GM19324 (cell line): ENCODE measurements around the gene SPECC1L.
"Not testable (repeated sequence)": the region's sequence is repeated elsewhere in the genome, so short reads cannot be mapped to it uniquely, and the experiment has no call there.

Source experiments
- ATAC-seq: cut with Tn5 transposase; IDR thresholded peaks from one replicate; pipeline ENCODE4 v1.9.1; 2021; ENCODE audit warnings: mild to moderate bottlenecking, moderate library complexity; ENCODE audit not compliant: unreplicated experiment, low FRiP score

Gene SPECC1L

GRCh38 chr22:24282401-24282800, 11.8 kb downstream of the SPECC1L start:
- no peak for ATAC-seq

GRCh38 chr22:24284747-24285203, 14.1 kb downstream of the SPECC1L start:
- ATAC-seq, result no peak

GRCh38 chr22:24285245-24285644, 14.6 kb downstream of the SPECC1L start:
- no peak for ATAC-seq

- ATAC-seq, result not testable (repeated sequence)
Observed at GRCh38 chr22:24287212-24287611, 16.6 kb downstream of the SPECC1L start.

- ATAC-seq, result not testable (repeated sequence)
Observed at GRCh38 chr22:24287801-24288200, 17.2 kb downstream of the SPECC1L start.

- no peak for ATAC-seq
Observed at GRCh38 chr22:24289114-24289513, 18.5 kb downstream of the SPECC1L start.

GRCh38 chr22:24289741-24290163, 19.1 kb downstream of the SPECC1L start:
- no peak for ATAC-seq

GRCh38 chr22:24290459-24290858, 19.8 kb downstream of the SPECC1L start:
- ATAC-seq, result no peak

- no peak for ATAC-seq
Observed at GRCh38 chr22:24291515-24292201, 21.0 kb downstream of the SPECC1L start.

GRCh38 chr22:24292202-24292830, 21.7 kb downstream of the SPECC1L start:
- ATAC-seq, result not testable (repeated sequence)

GRCh38 chr22:24294913-24295312, 24.3 kb downstream of the SPECC1L start:
- not testable (repeated sequence) for ATAC-seq

- ATAC-seq, result not testable (repeated sequence)
Observed at GRCh38 chr22:24298497-24299155, 28.0 kb downstream of the SPECC1L start.

- not testable (repeated sequence) for ATAC-seq
Observed at GRCh38 chr22:24300522-24300921, 29.9 kb downstream of the SPECC1L start.

GRCh38 chr22:24302591-24302990, 32.0 kb downstream of the SPECC1L start:
- ATAC-seq, result no peak

- ATAC-seq, result no peak
Observed at GRCh38 chr22:24303007-24303406, 32.4 kb downstream of the SPECC1L start.

GRCh38 chr22:24304062-24304675, 33.5 kb downstream of the SPECC1L start:
- no peak for ATAC-seq

- no peak for ATAC-seq
Observed at GRCh38 chr22:24305260-24305692, 34.6 kb downstream of the SPECC1L start.

GRCh38 chr22:24310969-24311368, 40.3 kb downstream of the SPECC1L start:
- ATAC-seq, result no peak

- no peak for ATAC-seq
Observed at GRCh38 chr22:24315367-24315966, 44.8 kb downstream of the SPECC1L start.

GRCh38 chr22:24316264-24316663, 45.6 kb downstream of the SPECC1L start:
- ATAC-seq, result not testable (repeated sequence)

GRCh38 chr22:24317511-24317910, 46.9 kb downstream of the SPECC1L start:
- ATAC-seq, result not testable (repeated sequence)
